HG03439 (cell line): Measurements from ENCODE around the gene NEO1.

ENCODE experiments used
- ATAC-seq: cut with Tn5 transposase; IDR thresholded peaks from one replicate; pipeline ENCODE4 v1.9.1; 2021; ENCODE audit warnings: mild to moderate bottlenecking, moderate library complexity; ENCODE audit not compliant: unreplicated experiment

Gene NEO1

GRCh38 chr15:73344056-73344455 lies 291.8 kb downstream of the NEO1 start:
- ATAC-seq = no peak

GRCh38 chr15:73345658-73346057 lies 293.4 kb downstream of the NEO1 start:
- no peak for ATAC-seq

GRCh38 chr15:73346735-73347312 lies 294.6 kb downstream of the NEO1 start:
- ATAC-seq = no peak

- ATAC-seq = no peak
Measured at GRCh38 chr15:73349191-73349590, 296.9 kb downstream of the NEO1 start.

- ATAC-seq = no peak
Measured at GRCh38 chr15:73352082-73352481, 299.8 kb downstream of the NEO1 start.

GRCh38 chr15:73353734-73354133 lies 301.5 kb downstream of the NEO1 start:
- no peak for ATAC-seq

- ATAC-seq = no peak
Measured at GRCh38 chr15:73354241-73354640, 302.0 kb downstream of the NEO1 start.
